Inflammatory macrophage (primary cell): ENCODE data around the gene PPP1R12B.
"Not testable (repeated sequence)": the region's sequence is repeated elsewhere in the genome, so short reads cannot be mapped to it uniquely, and the experiment has no call there.

Source experiments
- DNase-seq, 2 donors: peaks; one replicate each; pipeline ENCODE4 v3.0.0-alpha.2; 2020 to 2022

PPP1R12B gene

DNA sequence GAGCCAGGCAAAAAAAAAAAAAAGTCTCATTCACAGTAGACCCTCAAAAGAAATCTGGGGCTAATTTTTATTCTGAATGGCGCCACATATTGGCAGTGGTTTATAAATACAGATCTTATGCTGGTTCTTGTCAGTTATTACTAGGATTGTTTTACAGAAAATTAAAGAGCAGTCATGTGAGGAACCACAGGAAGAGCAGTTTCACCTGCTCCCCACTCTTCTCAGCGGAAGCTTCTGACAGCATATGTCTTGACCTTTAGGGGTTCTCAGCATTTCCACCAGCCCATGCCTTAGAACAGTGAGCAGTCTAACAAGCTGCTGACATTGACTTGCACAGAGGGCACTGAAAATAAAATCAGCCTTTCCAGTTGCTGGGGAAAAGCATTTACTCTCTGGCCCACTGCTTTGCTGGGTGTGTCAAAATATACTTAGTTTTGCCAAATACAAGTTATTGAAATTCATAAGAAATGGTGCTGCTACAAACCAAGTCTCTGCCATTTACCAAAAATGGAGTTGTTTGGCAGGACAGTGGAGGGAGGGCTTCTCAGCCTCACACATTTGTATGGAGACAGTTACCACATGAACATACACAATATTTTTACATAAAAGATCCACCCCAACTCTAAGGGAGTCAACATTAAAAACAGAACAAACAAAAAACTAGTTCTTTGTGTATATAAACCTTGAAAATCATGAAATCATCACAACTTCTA, 217.5 kb downstream of the PPP1R12B start:
- no peak for DNase-seq

DNA sequence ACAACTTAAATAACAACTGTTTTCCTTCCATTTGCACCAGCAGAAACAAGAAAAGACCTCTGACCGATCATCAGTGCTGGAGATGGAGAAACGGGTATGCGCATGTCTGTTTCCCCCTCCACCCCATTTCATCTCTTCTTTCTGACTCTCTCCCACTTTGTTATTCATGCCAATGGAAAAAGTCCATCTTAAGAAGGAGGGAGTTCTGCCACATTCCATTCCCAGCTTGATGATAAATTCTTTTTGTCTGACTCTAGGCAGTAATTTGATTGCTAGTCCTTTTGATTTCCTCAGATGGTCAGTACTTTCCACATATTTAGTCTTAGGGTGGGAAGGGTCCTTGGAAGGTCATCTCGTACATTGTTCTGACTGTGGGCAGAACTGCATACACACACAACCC, 219.2 kb downstream of the PPP1R12B start:
- no peak for DNase-seq

DNA sequence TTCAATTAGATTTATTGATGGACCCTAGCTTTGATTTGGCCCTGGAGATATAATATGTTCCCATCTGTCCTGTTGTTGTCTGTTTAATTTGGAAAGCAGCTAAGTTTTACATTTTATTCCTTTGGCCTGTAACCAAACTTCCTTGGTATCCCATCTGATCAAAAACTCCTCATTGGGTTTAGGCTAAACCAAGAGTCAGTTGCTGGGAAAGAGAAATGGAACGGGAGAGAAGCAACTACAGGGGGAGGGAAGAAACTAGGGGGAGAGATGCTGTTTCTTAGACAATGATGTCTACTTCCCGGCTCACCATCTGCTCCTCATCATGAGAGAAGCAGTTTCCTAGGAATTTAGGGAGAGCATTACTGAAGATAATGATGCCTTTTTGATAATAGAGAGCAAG, 219.9 kb downstream of the PPP1R12B start:
- DNase-seq, result no peak

DNA sequence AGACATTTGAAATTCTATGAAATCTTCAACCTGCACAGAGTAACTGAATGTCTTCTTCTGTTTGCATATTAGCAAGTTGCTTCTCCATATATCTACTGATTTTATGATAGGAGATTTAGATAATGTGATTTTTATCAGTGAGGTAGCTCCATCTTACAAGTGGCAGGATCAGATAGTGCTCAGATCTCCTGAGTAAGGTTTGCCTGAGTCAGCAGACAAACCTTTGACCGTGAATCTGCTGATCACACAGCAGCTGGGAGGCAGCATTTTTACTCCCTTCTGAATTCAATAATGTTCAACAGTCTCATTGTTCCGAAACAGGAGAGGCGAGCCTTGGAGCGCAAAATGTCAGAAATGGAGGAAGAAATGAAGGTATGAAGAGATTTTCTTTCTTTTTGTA, 220.3 kb downstream of the PPP1R12B start:
- no peak for DNase-seq

DNA sequence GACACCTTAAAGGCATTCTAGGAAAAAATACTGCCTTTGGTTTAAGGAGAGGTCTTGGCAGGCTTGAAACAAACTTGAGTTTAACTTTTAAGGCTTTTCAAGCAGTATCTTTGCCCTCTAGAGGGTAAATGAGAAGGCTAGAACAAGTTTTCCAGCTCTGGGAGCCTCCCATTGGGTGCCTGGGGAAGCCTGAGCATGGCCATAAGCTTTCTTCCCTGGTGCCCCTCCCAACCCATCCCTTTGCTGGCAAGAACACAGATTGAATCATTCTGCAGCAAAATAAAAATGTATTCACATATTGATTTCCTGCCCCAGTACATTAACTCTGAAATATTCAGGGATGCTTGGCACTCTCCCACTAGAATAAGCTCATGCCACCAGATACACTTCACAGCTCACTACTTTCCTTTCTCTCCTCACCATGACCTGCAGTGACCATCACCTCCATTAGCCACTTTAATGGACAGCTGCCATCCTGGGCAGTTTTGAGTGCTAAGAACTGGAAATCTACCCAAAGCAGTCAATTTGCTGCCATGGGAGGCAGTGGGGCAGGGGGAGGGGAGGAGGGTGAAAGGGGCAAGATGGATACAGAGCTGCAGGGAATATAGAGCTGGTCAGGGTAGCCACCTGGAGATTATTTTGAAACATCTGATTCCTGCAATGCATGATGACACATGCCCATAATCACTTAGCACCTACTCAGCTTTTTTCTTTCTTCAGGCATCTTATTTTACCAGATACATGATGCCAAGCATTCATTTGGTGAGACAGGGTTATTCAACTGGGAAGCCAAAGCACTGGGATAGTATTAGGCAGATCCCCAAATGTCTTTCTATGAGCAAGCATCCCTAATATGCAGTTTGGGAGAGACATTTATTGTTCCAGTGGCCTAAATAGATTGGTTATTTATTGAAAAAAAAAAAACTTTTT, 221.2 kb downstream of the PPP1R12B start:
- DNase-seq, result no peak

DNA sequence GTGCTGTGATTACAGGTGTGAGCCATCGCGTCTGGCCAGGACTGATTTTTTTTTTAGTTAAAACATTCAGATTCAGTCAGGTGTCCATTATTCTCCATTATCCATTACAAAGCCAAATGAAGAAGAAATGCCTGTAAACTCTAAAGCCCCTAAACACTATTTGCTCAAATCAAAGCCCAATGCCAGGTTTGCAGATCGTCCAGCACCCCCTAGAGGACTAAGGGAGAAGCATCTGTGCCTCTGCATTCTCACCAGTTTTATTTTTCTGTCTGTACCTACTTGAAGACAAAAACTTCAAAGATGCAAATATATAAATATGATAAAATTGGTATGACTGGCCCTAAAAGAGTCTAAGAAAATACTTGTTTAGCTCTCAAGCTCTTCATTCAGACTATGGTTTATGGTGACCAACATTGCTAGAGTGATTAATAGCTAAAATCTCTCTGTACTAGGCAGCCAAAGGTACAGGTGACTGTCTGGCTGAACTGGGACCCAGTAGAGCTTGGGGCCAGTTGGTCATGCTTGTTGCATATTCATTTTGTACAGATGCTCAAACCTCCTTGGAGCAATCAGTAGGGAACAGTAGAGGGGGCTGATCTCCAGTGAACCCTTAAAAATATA, 223.3 kb downstream of the PPP1R12B start:
- DNase-seq, result peak; percentile 53 to 57

DNA sequence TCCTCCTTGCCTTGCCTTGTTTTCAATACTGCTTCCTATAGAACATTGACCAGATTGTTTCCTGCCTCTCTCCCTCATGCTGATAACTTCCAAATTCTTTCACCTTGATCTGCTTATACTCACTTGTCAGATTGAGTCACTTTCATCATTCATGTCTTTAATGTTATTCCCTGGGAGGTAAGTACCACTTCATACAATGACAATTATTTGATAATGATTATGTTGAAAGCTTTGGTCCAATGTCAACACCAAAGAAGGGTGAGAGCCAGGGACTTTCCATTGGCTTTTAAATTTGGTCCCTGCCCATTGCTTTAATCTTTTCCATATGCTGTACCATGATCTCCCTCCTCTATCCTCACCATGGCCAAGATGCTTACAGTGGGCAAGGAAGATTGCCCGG, 224.4 kb downstream of the PPP1R12B start:
- no peak for DNase-seq

DNA sequence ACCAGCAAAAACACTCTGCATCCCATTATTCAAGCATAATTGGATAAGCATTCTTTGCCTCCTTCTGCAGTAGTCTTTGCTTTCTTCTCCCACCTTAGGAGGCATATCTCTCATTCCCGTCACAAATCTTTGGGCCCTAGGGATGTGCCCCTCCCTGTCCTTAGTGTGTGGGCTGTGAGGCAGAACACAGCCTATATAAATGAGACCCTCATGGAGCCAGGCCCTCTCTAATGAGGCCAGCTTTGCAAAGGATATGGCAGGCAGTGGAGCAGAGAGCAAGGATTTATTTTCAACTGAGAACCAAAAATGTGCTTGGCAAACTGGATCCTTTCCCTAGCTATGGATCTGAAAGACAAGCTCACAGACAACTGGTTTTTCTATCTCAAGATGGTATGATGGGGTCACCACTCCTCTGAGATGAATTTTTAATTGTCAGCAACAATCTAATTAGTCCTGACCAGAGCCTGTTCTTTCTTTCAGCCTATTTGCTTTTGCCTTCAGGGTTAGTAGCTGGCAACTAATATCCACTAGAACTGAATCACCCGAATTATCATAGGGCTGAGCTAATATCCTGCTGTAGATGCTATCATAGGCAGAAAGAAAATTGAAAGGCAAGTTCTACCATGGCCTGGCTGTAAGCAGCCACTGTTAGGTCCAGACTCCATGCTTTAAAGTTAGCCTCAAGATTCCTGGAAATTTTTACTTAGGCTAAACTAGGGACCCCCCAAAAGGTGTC, 227.6 kb downstream of the PPP1R12B start:
- no peak for DNase-seq

DNA sequence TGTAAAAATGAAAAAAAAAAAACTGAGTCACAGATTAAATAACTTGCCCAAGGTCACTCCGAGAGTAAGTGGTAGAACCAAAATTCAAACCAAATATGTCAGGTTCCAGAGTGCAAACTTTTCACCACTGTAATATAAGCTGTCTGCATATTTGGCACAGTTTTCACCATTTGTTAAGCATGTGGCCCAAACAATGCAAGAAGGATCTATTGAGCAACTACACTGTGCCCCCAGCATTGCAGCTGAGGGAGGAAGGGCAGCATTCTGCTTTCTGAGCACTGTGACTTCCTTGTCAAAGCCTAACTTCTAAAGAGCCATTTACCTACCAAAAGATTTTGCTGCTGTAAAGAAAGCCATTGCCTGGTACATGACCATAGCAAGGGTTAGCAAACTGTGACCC, 228.3 kb downstream of the PPP1R12B start:
- DNase-seq, result peak; percentile 53 to 61

DNA sequence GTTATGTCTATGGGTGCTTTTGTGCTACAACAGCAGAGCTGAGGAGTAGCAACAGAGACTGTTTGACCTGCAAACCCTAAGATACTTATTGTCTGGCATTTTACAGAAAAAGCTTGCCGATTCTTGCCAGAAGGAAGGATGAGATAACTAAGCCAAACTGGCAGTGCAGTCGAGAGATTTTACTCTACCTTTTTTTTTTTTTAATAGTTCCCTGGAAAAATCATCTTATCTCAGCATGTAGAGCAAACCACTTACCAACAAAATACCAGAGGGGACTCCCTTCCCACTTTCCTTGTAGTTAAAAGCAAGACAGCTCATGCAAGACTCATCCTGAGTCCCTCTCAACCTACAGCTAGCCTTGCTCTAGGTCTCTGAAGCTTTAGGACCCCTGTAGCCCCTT, 228.9 kb downstream of the PPP1R12B start:
- no peak for DNase-seq

DNA sequence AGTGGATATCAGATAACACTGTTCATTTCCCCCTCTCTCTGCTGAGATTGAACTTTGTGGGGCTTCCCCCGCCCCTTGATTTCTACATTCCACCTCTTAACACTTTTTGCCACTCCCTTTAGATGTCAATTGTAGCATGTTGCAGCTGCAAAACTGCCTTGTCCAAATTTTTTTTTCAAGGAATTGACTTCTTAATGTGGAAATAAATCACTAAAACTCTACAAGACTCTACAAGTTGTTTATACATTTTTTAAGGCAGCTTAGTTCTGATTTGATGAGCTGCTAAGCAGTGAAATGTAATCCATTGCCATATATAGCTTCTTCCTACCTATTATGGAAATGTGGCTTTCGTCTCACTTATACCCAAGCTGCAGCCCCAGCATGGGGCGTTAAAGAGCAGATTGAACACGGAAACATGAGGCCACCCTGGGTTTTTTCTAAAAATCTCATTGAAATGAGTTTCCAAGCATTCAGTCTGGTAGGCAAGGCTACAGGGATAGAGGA, 229.6 kb downstream of the PPP1R12B start:
- no peak for DNase-seq

DNA sequence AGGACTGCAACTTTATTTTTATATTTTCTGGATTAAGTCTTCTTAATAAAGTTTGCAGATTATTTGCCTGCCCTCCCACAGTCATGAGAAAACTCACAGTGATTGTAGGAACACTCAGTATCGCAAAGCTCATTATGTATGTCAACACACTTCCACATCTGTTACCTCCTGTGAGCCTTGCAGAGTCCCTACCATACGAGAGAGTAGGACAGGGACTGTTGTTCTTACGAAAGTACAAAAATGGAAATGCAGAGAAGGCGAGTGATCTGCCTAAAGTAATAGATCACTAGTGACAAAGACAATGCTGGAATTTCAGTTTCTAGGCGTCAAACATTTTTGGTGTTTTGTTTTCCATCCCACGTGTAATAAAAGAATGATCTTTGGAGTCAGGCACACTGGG, 230.1 kb downstream of the PPP1R12B start:
- DNase-seq, result no peak

DNA sequence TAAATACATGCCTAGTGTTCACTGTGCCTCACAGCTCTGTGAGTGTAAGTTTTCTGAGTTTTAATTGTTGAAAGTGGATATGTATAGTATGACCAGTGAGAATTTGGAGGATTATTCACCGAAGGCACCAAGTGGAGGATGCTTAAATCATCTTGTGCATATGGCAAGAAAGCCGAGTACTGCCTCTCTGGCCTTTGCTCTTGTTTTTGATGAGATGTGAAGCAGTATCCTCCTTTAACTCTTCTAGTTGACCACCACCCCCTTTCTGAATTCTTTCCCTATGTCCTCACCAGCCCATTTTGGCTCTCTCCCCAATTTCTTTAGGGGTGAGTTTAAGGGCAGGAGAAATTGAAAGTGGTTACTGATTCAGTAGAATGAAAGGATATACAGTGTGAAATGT, 231.3 kb downstream of the PPP1R12B start:
- DNase-seq, result no peak

DNA sequence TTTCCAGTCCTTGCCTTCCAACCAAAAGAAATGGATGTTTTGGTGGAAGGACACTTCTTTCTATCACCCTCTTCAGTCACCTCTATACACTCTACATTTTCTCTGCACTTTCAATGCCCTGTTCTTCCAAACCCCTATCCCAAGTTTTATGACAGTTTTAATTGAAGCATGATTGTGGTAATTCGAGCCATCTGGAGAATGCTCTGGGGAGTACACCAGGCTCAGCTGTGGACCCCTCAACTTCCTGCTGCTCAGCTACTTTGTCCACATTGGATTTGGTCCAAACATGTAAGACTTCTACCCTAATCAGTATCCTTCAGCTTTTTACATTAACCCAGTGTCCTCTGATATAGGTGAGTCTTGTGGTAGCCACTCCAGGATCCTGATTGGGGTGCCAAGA, 232.1 kb downstream of the PPP1R12B start:
- DNase-seq, result no peak

DNA sequence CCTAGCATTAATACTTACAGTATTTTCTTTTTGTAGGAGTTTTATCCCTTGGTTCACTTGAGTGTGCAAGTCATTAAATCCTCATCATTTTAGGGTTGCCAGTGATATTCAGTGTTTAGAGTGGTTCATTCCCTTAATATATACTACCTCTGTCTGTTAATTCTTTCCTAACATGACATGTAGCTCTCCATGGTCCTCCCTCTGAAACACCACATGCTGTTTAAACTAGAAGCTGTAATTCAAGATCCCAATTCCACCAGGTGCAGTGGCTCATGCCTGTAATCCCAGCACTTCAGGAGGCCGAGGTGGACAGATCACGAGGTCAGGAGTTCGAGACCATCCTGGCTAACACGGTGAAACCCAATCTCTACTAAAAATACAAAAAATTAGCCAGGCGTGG, 233.9 kb downstream of the PPP1R12B start:
- DNase-seq, result not testable (repeated sequence)

DNA sequence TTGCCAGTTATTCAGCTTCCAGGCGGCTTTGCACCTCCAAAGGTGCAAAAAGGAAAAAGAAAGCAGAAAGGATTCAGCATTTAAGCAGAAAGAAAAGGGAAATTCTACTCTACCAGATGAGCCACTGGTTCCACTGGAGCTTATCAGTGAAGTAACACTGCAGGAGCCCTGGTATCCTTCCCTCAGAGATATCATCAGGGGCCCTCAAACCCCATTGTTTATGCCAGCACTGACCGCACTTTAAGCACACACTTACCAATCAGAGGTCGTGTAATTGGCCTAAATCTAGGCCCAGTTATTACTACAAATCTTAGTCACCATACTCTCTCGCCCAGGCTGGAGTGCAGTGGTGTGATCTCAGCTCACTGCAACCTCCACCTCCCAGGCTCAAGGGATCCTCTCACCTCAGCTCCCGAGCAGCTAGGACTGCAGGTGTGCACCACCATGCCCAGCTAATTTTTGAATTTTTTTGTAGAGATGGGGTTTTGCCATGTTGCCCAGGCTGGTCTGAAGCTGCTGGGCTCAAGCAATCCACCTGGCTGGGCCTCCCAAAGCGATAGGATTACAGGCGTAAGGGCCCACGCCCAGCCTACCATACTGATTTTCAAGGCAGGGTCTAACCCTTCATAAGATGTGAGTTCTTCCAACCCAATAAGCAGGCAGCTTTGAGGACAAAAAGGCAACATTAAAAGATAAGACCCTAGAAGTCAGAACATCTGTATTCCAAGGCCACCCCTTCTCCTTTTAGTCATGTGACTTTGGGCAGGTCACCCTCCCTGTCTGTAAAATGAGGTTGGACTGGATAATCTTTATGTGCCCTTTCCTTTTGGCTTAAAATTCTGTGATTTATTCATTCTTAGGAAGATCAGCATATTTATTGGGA, 236.4 kb downstream of the PPP1R12B start:
- DNase-seq, result no peak

DNA sequence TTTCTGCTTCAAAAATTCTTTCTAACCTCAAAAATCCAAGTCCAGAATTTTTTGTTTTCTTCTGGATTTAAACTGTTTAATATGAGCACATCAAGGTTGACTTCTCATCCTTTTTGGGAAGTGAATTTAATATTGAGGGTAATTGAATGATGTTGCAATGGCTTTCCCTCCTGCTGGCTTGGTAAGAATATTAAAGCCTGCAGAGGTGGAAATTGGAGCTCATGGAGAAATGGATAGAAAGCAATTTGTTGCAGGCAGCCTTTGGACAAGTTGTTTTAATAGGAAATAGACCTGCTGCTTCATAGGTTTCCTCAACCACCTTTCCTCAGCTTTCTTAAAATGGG, 237.1 kb downstream of the PPP1R12B start:
- no peak for DNase-seq

DNA sequence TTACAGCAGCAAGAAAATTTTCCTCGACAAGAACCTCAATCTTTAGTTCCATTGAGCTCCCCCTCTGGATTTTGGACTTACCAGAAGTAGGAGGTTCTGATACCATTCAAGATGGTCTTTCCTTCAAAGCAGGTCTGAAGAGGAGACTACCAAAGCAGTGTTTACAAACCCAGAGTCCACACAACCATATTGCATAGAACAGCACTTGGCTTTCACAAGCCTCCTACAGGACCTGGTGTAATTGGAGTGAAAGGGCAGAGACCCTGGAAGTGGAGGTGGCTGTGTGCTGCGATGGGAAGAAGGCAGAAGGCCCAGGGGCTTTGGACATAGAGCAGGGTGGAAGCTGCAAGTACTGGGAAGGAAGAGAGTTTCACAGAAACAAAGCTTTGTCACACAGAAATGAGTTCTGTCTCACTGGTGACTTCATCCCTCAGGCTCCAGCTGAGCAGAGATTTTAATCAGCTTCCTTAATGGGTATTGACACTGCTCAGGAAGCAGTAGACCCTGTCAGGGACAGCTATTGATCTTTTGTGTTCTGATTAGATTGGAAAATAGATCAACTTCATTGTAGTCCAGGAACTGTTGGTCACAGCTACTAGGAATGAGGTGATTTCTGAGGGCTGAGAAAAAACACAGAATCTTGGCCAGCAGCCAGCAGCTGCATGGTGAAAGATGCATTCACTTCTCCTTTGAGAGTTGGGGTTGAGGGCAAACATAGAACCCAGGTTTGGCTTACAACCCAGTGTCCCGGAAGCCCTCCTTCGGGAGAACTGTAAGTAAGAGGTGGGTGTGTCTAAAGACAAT, 237.7 kb downstream of the PPP1R12B start:
- peak; percentile 62 to 69 for DNase-seq

DNA sequence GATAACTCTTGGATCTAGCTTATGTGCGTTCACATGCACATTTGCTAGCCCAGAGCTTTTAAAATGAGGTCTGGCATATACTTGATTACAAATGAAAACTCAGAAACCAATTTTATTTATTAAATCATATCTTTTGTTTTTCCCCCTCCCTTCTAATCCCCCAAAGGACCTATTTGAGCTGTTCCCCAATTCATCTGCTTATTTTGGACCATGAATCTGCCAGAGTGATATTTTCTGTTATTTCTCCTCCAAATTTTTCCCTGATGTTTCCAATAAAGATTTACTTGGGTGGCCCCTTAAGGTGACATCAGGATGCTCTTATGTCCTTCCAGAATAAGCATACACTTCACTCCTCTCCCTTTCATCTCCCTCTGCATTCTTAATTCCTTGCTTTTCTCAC, 238.4 kb downstream of the PPP1R12B start:
- DNase-seq, result no peak

DNA sequence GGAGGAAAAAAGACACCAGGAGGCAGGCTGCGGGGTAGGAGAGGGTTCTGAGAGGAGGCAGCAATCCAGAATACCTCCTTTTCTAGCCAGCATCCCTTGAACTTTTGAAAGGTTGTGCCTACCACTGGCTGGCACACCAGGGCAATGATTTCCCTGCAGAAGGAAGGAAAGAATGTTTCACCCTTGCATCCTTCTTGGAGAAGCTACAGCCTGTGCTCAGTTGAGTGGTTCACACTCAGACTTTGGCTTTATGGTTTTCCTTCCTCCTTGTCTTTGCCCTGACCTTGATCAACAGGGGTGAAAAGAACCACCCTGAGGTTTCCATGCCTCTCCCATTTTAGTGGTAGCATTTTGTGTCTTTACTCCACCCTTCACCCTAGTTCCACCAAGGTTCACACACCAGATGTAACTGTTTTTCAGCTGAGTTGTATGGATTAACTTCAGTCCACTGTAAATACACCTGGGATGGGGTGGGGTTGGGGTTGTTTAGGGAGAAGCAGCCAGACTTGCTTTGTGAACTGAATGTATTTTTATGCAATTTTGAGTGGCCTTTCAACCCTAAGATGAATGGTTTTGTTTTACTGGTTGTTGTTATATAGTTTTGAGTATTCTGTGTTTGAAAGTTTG, 239.5 kb downstream of the PPP1R12B start:
- DNase-seq, result no peak
